Stimulated activated CD8-positive, alpha-beta memory T cell treated with anti-CD3 and anti-CD28 coated beads, Interleukin-2, amount 100 ng/mL, for 1 hour (primary cell): Measurements from ENCODE around the gene TSC22D1.

ENCODE experiments used
- DNase-seq, 2 donors: peaks; one replicate each; pipeline ENCODE4 v3.0.0-alpha.2; 2020; ENCODE audit warnings: low read depth in 2 of 2

Gene TSC22D1

GRCh38 chr13:44404261-44405132, 171.6 kb downstream of the TSC22D1 start:
- DNase-seq, result no peak

GRCh38 chr13:44403461-44404056, 172.6 kb downstream of the TSC22D1 start:
- no peak for DNase-seq

GRCh38 chr13:44402899-44403445, 173.2 kb downstream of the TSC22D1 start:
- DNase-seq, result no peak

GRCh38 chr13:44401577-44401976, 174.6 kb downstream of the TSC22D1 start:
- DNase-seq, result no peak

- DNase-seq, result no peak
Measured at GRCh38 chr13:44400736-44401135, 175.4 kb downstream of the TSC22D1 start.

- no peak for DNase-seq
Measured at GRCh38 chr13:44399074-44399473, 177.1 kb downstream of the TSC22D1 start.

GRCh38 chr13:44398606-44399005, 177.5 kb downstream of the TSC22D1 start:
- DNase-seq, result no peak

- no peak for DNase-seq
Measured at GRCh38 chr13:44397766-44398223, 178.3 kb downstream of the TSC22D1 start.

- no peak for DNase-seq
Measured at GRCh38 chr13:44396701-44397580, 179.2 kb downstream of the TSC22D1 start.

- DNase-seq, result no peak
Measured at GRCh38 chr13:44395976-44396694, 180.0 kb downstream of the TSC22D1 start.

GRCh38 chr13:44394658-44395057, 181.5 kb downstream of the TSC22D1 start:
- no peak for DNase-seq

- no peak for DNase-seq
Measured at GRCh38 chr13:44393391-44393790, 182.7 kb downstream of the TSC22D1 start.

- no peak for DNase-seq
Measured at GRCh38 chr13:44389876-44390275, 186.3 kb downstream of the TSC22D1 start.

GRCh38 chr13:44389060-44389666, 187.0 kb downstream of the TSC22D1 start:
- no peak for DNase-seq

- no peak for DNase-seq
Measured at GRCh38 chr13:44388427-44389059, 187.6 kb downstream of the TSC22D1 start.

GRCh38 chr13:44386913-44387556, 189.1 kb downstream of the TSC22D1 start:
- no peak for DNase-seq

- no peak for DNase-seq
Measured at GRCh38 chr13:44385847-44386246, 190.3 kb downstream of the TSC22D1 start.

GRCh38 chr13:44385401-44385800, 190.7 kb downstream of the TSC22D1 start:
- DNase-seq, result no peak

GRCh38 chr13:44384778-44385177, 191.4 kb downstream of the TSC22D1 start:
- DNase-seq, result no peak

GRCh38 chr13:44383945-44384344, 192.2 kb downstream of the TSC22D1 start:
- no peak for DNase-seq
